ENCODE results near the gene FBXW12.

DNA sequence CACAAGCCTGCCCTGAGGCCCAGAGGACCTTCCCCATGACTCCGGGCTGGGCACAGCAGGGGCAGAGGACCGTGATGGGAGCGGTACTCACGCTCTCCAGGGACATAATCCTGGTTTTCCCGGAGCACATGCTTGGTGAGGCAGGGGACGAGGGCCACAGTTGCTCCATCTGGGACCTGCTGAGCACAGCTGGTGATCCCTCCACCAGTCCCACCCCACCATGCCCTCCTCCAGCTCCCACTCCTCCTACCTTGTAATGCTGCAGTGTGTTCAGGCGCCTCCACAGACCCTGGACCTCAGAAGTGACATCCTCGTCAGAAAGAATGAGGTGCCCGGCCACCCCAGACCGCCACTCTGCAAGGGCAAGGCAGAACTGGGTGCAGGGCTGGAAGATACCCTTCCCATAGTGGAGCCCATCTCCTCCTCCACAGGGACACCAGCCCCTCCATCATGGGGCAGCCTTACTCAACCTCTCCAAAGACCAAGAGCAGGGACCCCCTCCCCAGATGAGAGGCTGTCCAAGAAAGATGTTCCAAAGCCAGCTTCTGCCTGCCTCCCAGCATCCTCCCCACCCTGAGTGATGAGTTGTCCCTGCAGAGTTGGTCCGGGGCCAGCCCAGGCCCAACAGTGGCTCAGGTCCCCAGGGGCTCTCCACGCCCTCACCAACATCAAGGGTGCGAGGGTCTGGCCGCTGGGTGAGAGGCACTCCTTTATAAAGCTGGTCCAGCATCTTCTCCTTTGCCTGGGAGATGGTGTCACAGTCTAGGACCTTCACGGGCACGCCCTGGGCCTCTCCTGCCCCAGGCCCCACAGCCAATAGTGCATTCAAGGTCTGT lies 38.4 kb downstream of the FBXW12 start:
- TF ChIP-seq, protein P1, sequence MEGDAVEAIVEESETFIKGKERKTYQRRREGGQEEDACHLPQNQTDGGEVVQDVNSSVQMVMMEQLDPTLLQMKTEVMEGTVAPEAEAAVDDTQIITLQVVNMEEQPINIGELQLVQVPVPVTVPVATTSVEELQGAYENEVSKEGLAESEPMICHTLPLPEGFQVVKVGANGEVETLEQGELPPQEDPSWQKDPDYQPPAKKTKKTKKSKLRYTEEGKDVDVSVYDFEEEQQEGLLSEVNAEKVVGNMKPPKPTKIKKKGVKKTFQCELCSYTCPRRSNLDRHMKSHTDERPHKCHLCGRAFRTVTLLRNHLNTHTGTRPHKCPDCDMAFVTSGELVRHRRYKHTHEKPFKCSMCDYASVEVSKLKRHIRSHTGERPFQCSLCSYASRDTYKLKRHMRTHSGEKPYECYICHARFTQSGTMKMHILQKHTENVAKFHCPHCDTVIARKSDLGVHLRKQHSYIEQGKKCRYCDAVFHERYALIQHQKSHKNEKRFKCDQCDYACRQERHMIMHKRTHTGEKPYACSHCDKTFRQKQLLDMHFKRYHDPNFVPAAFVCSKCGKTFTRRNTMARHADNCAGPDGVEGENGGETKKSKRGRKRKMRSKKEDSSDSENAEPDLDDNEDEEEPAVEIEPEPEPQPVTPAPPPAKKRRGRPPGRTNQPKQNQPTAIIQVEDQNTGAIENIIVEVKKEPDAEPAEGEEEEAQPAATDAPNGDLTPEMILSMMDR (IDR thresholded peaks at IDR 0.05; ENCODE audit: extremely low read depth in 1 of 2, insufficient read depth in 1 of 2, low read depth in 1 of 2, low read length in 2 of 2) = no peak
- TF ChIP-seq EZH2 (IDR thresholded peaks at IDR 0.05; ENCODE audit: borderline replicate concordance, low read depth, low read length, severe bottlenecking) = no peak
